K562 (cell line): ENCODE data around the gene SPACA9. TPM values are rescaled to one million over a fixed set of nuclear protein-coding genes. Genes with fewer than 3 reads are reported as not detected.

Experiments used
- ATAC-seq: fragments of 200-7000 bp; cut with Tn5 transposase; 3 replicates; pipeline ENCODE4 v1.9.1; 2020; ENCODE audit warnings: moderate library complexity
- BruUV-seq: library from RNA; stranded (reverse); fragments of 400-500 nt; replicated peaks from 2 replicates; lab custom pipeline; 2021; lab: Mats Ljungman, UMichigan
- CTCF ChIA-PET: fragments of 300-600 bp; formaldehyde crosslinking; extraction: SDS; loops from one replicate; lab custom pipeline; 2021; ENCODE audit warnings: low intra/inter-chr PET ratio; lab: Yijun Ruan, JAX
- POLR2A ChIA-PET: fragments of 300-600, 350-650 bp; sonication (Branson Sonifier 250); formaldehyde crosslinking; extraction: SDS; loops from one replicate; lab custom pipeline; 2021; ENCODE audit warnings: antibody characterized with exemption, inconsistent platforms; lab: Yijun Ruan, JAX
- DNase-seq, 4 experiments: peaks; one replicate each; pipeline versions ENCODE4 v3.0.0 to v3.0.0-alpha.2; 2011 to 2018; ENCODE audit warnings: low spot score in 3 of 4, mixed read lengths in 3 of 4; ENCODE audit errors: extremely low read depth in 1 of 4
- FAIRE-seq: peaks from 2 replicates; lab custom pipeline; 2011; peaks lifted over from hg19 to GRCh38; lab: Jason Lieb, UNC
- H2AFZ ChIP-seq: 2 replicates; pipeline ENCODE4 v1.6.0; 2011; ENCODE audit warnings: low read depth, low read length, control low read depth, inconsistent platforms
- H3K27ac ChIP-seq: fragments of 200-600 bp; 3 replicates; pipeline ENCODE4 v1.8.0; 2011; ENCODE audit warnings: low read depth, mild to moderate bottlenecking, control low read depth, inconsistent platforms, low read length, moderate library complexity, mixed read lengths; ENCODE audit errors: extremely low read depth
- H3K27me3 ChIP-seq, 2 experiments: fragments of 300-600 bp in 1 of 2; 2 replicates in 1 of 2; 3 replicates in 1 of 2; pipeline versions ENCODE4 v1.6.0 to v1.8.0; 2011; ENCODE audit warnings: inconsistent platforms in 2 of 2, low read length in 2 of 2, mild to moderate bottlenecking in 1 of 2, mixed read lengths in 1 of 2, moderate library complexity in 1 of 2; ENCODE audit not compliant: control insufficient read depth in 2 of 2, insufficient read depth in 2 of 2
- H3K36me3 ChIP-seq: fragments of 300-600 bp; 3 replicates; pipeline ENCODE4 v1.8.0; 2011; ENCODE audit warnings: mild to moderate bottlenecking, low read length, inconsistent platforms; ENCODE audit not compliant: control insufficient read depth, insufficient read depth
- H3K4me1 ChIP-seq, 2 experiments: fragments of 200-600 bp in 1 of 2; replicated peaks in 1 of 2; 2 replicates in 1 of 2; 3 replicates in 1 of 2; pipeline versions ENCODE4 v1.5.1 to v1.8.0; 2011; ENCODE audit warnings: inconsistent platforms in 2 of 2, low read length in 2 of 2, mild to moderate bottlenecking in 1 of 2, mixed read lengths in 1 of 2, moderate library complexity in 1 of 2; ENCODE audit not compliant: control insufficient read depth in 2 of 2, insufficient read depth in 2 of 2
- H3K4me2 ChIP-seq: 2 replicates; pipeline ENCODE4 v1.6.1; 2011; ENCODE audit warnings: low read length, control low read depth, inconsistent platforms, mixed read lengths; ENCODE audit not compliant: insufficient read depth
- H3K4me3 ChIP-seq: fragments of 200-600 bp; sonication (generic), shearing (Covaris generic); 2 replicates; pipeline ENCODE4 v1.5.1; 2016; ENCODE audit warnings: control low read depth, inconsistent platforms
- H3K79me2 ChIP-seq: fragments of 200-600 bp; 3 replicates; pipeline ENCODE4 v1.8.0; 2011; ENCODE audit warnings: low read length, inconsistent platforms; ENCODE audit not compliant: control insufficient read depth, insufficient read depth
- H3K9ac ChIP-seq, 2 experiments: 2 replicates each; pipeline versions ENCODE4 v1.6.0 to v1.6.1; 2011; ENCODE audit warnings: low read depth in 2 of 2, low read length in 2 of 2, control low read depth in 1 of 2, inconsistent platforms in 1 of 2, mild to moderate bottlenecking in 1 of 2, mixed read lengths in 1 of 2; ENCODE audit not compliant: insufficient read depth in 1 of 2
- H3K9me1 ChIP-seq: one replicate; pipeline ENCODE4 v1.6.0; 2011; ENCODE audit warnings: inconsistent platforms, mild to moderate bottlenecking, low read length, moderate library complexity; ENCODE audit not compliant: control insufficient read depth, insufficient read depth
- H3K9me3 ChIP-seq: replicated peaks from 2 replicates; pipeline ENCODE4 v1.5.1; 2011; ENCODE audit warnings: low read depth, low read length, inconsistent platforms; ENCODE audit not compliant: control insufficient read depth, insufficient read depth
- H4K20me1 ChIP-seq: replicated peaks from 2 replicates; pipeline ENCODE4 v1.6.1; 2011; ENCODE audit warnings: low read length, inconsistent platforms, mixed read lengths; ENCODE audit not compliant: control insufficient read depth, insufficient read depth
- AFF1 ChIP-seq, 2 experiments: fragments of 450-650 bp; IDR thresholded peaks; 2 replicates each; pipeline ENCODE4 v1.6.1; 2018; ENCODE audit warnings: mild to moderate bottlenecking in 2 of 2, low read depth in 1 of 2; ENCODE audit not compliant: partially characterized antibody in 2 of 2
- C11orf30 ChIP-seq: fragments of 450-650 bp; IDR thresholded peaks from 2 replicates; pipeline ENCODE4 v1.6.1; 2016; ENCODE audit warnings: low read depth, mild to moderate bottlenecking
- CEBPZ ChIP-seq: fragments of 150-350 bp; IDR thresholded peaks from 2 replicates; pipeline ENCODE4 v1.6.1; 2014; ENCODE audit warnings: low read depth, mild to moderate bottlenecking, low read length, borderline replicate concordance
- MAFF ChIP-seq: IDR thresholded peaks from 2 replicates; pipeline ENCODE4 v1.6.1; 2012; ENCODE audit warnings: low read length, improper control_type of control experiment
- MAFG ChIP-seq: fragments of 450-650 bp; conservative IDR thresholded peaks from 2 replicates; pipeline ENCODE4 v1.6.1; 2016; ENCODE audit warnings: missing genetic modification characterization, missing compliant biosample characterization
- MAFK ChIP-seq: IDR thresholded peaks from 2 replicates; pipeline ENCODE4 v1.6.1; 2011; ENCODE audit warnings: low read length, improper control_type of control experiment
- PTTG1 ChIP-seq: fragments of 450-650 bp; IDR thresholded peaks from 2 replicates; pipeline ENCODE4 v1.6.1; 2016; ENCODE audit warnings: low read depth, mild to moderate bottlenecking, missing genetic modification characterization, missing compliant biosample characterization
- ZNF316 ChIP-seq: fragments of 450-650 bp; IDR thresholded peaks from 2 replicates; pipeline ENCODE4 v1.6.1; 2016
- WGBS: fragments of 100-300 bp; shearing (Covaris generic); methylation state at CpG from one replicate; pipeline ENCODE4 v1.1.6; 2016; ENCODE audit warnings: low coverage, mixed read lengths; ENCODE audit not compliant: insufficient coverage; ENCODE audit errors: missing lambda C conversion rate; 5-methylcytosine and 5-hydroxymethylcytosine counted together
- in situ Hi-C: fragments of 300-500 bp; cut with MboI; formaldehyde crosslinking; loops from 4 replicates; pipeline ENCODE4 v1.15.0; 2018; ENCODE audit warnings: inconsistent platforms, mixed read lengths
- intact Hi-C: fragments of 100-400 bp; cut with micrococcal nuclease; formaldehyde crosslinking; loops from 2 replicates; pipeline ENCODE4 v1.14.2; 2022
- polyA plus RNA-seq, 8 experiments: library from polyadenylated mRNA; depleted of rRNA in 4 of 8; stranded (reverse) in 5 of 8; unstranded in 3 of 8; fragments of >200 nt; fragmentation: Nextera tagmentation in 2 of 8; fragmentation: Illumina TruSeq in 1 of 8; extraction: Ambion mirVana in 2 of 8; extraction: Trizol in 1 of 8; gene quantifications; 2 replicates each; pipeline versions ENCODE4 v1.2.1 to v1.2.3, GENCODE V29; 2011 to 2014; ENCODE audit warnings: inconsistent platforms in 1 of 8, missing spikeins in 1 of 8
- total RNA-seq, 7 experiments: library from RNA; depleted of rRNA in 6 of 7; stranded (reverse); fragments of >200 nt in 6 of 7; fragmentation: Illumina TruSeq in 2 of 7; extraction: Trizol in 2 of 7; gene quantifications; 2 replicates each; pipeline versions ENCODE4 v1.2.1 to v1.2.3, GENCODE V29; 2011 to 2021; ENCODE audit warnings: low replicate concordance in 1 of 7

The SPACA9 gene
- total and polyA plus RNA-seq, 9 of the 15 experiments (the other 6 are each of a cell fraction or from before 2014, with no cell fraction given), result 0.06 to 0.51 (median 0.36) TPM

GRCh38 chr9:132903574-132904492, 25.1 kb downstream of the SPACA9 start:
- intact Hi-C loops (loop anchor here (5.0 to 10.0 kb wide), 2 partner anchors 71 to 102 kb away; partner anchors contain the start of gene GFI1B), in situ Hi-C loops (no loop called here)
- Histone ChIP-seq H3K4me1 (no peaks in the 10 kb centered on the region), H3K9ac (no peak overlapping the region), H3K4me3 (no peak overlapping the region), H3K9me3 (no peaks in the 10 kb centered on the region), H3K27me3 (no peaks in the 10 kb centered on the region), H4K20me1 (0 out of 2 replicates have a peak, but pooled peaks cover 7% of the 10 kb centered on the region), H3K79me2 (no peaks in the 10 kb centered on the region), H3K27ac (no peak overlapping the region), H3K4me2 (no peak overlapping the region), H3K9me1 (no peaks in the 10 kb centered on the region), H3K36me3 (peaks cover 35% of the 10 kb centered on the region; the same call in 2 of the 3 replicates), H2AFZ (no peak overlapping the region)
- FAIRE-seq, result no peak
- no peak for DNase-seq
- ChIA-PET CTCF (no interaction called here), POLR2A (interaction anchor here (0.7 to 1.3 kb wide), 3 partner anchors 22 to 487 kb away, joined by 3 to 5 read pairs (median 3); no protein-coding TSS in a partner anchor)
- peak; percentile 78 for TF ChIP-seq C11orf30
- no peak for TF ChIP-seq PTTG1 (tag)
- peak; percentile 67 for TF ChIP-seq MAFG (tag)
- TF ChIP-seq ZNF316, result peak; percentile 86
- peak; percentile 83 for TF ChIP-seq MAFF
- TF ChIP-seq AFF1 (IDR thresholded peaks at IDR 0.05; ENCODE audit: low read depth in 1 of 2, partially characterized antibody in 2 of 2), result no peak
- peak; percentile 84 for TF ChIP-seq MAFK
- no peak for TF ChIP-seq CEBPZ
- whole genome bisulfite sequencing, result 75% methylated on average over 11 of the region's 13 CpGs
- no TSS peak for BruUV-seq
- no peak for ATAC-seq
